Measurements from ENCODE around the gene ARHGAP4.
A peak's percentile ranks its signal among the peaks of the same experiment; 100 is the strongest.

ARHGAP4 gene

GRCh38 chrX:153909024-153909979 is 16.8 kb downstream of the ARHGAP4 start:
- Histone ChIP-seq H3K27ac (replicated peaks) (no peak overlapping the region), H3K4me3 (replicated peaks; ENCODE audit: insufficient read depth, low read length) (no peak overlapping the region), H3K27me3 (ENCODE audit: insufficient read depth, poor library complexity, severe bottlenecking) (no peaks in the 10 kb centered on the region)
- peak in 1 of 2 experiments; percentile 5 for DNase-seq (ENCODE audit: low read depth in 1 of 2, low spot score in 1 of 2)
- TF ChIP-seq, protein P1, sequence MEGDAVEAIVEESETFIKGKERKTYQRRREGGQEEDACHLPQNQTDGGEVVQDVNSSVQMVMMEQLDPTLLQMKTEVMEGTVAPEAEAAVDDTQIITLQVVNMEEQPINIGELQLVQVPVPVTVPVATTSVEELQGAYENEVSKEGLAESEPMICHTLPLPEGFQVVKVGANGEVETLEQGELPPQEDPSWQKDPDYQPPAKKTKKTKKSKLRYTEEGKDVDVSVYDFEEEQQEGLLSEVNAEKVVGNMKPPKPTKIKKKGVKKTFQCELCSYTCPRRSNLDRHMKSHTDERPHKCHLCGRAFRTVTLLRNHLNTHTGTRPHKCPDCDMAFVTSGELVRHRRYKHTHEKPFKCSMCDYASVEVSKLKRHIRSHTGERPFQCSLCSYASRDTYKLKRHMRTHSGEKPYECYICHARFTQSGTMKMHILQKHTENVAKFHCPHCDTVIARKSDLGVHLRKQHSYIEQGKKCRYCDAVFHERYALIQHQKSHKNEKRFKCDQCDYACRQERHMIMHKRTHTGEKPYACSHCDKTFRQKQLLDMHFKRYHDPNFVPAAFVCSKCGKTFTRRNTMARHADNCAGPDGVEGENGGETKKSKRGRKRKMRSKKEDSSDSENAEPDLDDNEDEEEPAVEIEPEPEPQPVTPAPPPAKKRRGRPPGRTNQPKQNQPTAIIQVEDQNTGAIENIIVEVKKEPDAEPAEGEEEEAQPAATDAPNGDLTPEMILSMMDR (IDR thresholded peaks at IDR 0.05; ENCODE audit: insufficient read depth, low read length) = no peak
- TF ChIP-seq, protein P2, sequence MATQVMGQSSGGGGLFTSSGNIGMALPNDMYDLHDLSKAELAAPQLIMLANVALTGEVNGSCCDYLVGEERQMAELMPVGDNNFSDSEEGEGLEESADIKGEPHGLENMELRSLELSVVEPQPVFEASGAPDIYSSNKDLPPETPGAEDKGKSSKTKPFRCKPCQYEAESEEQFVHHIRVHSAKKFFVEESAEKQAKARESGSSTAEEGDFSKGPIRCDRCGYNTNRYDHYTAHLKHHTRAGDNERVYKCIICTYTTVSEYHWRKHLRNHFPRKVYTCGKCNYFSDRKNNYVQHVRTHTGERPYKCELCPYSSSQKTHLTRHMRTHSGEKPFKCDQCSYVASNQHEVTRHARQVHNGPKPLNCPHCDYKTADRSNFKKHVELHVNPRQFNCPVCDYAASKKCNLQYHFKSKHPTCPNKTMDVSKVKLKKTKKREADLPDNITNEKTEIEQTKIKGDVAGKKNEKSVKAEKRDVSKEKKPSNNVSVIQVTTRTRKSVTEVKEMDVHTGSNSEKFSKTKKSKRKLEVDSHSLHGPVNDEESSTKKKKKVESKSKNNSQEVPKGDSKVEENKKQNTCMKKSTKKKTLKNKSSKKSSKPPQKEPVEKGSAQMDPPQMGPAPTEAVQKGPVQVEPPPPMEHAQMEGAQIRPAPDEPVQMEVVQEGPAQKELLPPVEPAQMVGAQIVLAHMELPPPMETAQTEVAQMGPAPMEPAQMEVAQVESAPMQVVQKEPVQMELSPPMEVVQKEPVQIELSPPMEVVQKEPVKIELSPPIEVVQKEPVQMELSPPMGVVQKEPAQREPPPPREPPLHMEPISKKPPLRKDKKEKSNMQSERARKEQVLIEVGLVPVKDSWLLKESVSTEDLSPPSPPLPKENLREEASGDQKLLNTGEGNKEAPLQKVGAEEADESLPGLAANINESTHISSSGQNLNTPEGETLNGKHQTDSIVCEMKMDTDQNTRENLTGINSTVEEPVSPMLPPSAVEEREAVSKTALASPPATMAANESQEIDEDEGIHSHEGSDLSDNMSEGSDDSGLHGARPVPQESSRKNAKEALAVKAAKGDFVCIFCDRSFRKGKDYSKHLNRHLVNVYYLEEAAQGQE (IDR thresholded peaks at IDR 0.05; ENCODE audit: insufficient replicate concordance, low read depth) = no peak
- TF ChIP-seq SPI1 (IDR thresholded peaks at IDR 0.05; ENCODE audit: borderline replicate concordance, low read depth) = no peak
- TF ChIP-seq GABPA (IDR thresholded peaks at IDR 0.05; ENCODE audit: low read depth) = no peak
- TF ChIP-seq POLR2AphosphoS5 (IDR thresholded peaks at IDR 0.05; ENCODE audit: low read depth) = no peak

DNA sequence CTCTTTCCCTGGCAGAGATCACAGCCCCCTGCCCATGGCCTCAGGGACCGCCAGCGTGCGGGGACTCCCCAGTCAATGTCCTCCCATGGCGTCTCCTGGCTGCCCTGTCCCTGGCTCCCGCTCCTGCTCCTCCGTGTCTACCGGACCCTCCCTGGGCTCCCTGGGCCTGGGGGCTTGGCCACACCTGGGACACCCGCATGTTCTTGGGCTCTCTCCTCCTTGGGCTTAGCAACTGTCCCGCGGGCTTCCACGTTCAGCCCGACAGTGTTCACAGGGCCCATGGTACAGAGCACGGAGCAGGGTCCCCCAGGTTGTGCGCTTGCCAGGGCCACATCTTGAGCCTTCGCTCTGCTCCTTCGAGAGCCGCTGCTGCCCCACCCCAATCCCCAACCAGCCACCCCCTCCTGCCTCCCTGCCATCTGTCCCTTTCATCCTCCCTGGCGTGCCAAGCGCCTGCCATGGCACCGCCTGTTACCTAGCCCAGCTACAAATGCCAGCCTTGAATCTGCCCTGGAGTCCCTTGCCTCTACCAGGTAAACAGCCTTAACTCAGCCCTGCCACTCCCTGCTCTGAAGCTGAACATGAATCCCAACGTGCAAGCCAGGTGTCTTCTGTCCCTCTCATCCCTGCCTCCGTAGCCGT is 17.7 kb downstream of the ARHGAP4 start:
- H3K27me3 ChIP-seq (ENCODE audit: insufficient read depth, poor library complexity, severe bottlenecking) = no peaks in the 10 kb centered on the region
- H3K4me3 ChIP-seq (replicated peaks; ENCODE audit: insufficient read depth, low read length) = no peak overlapping the region
- TF ChIP-seq SPI1 (IDR thresholded peaks at IDR 0.05; ENCODE audit: borderline replicate concordance, low read depth) (no peak), POLR2AphosphoS5 (IDR thresholded peaks at IDR 0.05; ENCODE audit: low read depth) (no peak), GABPA (IDR thresholded peaks at IDR 0.05; ENCODE audit: low read depth) (no peak)
- TF ChIP-seq, protein P1 (IDR thresholded peaks at IDR 0.05; ENCODE audit: insufficient read depth, low read length) = no peak
- TF ChIP-seq, protein P2 (IDR thresholded peaks at IDR 0.05; ENCODE audit: insufficient replicate concordance, low read depth) = no peak
- no peak overlapping the region for H3K27ac ChIP-seq (replicated peaks)
- DNase-seq (ENCODE audit: low read depth in 1 of 2, low spot score in 1 of 2) = no peak

- TF ChIP-seq, protein P1 (IDR thresholded peaks at IDR 0.05; ENCODE audit: insufficient read depth, low read length) = no peak
- TF ChIP-seq, protein P2 (IDR thresholded peaks at IDR 0.05; ENCODE audit: insufficient replicate concordance, low read depth) = no peak
- TF ChIP-seq SPI1 (IDR thresholded peaks at IDR 0.05; ENCODE audit: borderline replicate concordance, low read depth) (no peak), GABPA (IDR thresholded peaks at IDR 0.05; ENCODE audit: low read depth) (no peak), POLR2AphosphoS5 (IDR thresholded peaks at IDR 0.05; ENCODE audit: low read depth) (no peak)
- no peaks in the 10 kb centered on the region for H3K27me3 ChIP-seq (ENCODE audit: insufficient read depth, poor library complexity, severe bottlenecking)
- no peak overlapping the region for H3K27ac ChIP-seq (replicated peaks)
- no peak overlapping the region for H3K4me3 ChIP-seq (replicated peaks; ENCODE audit: insufficient read depth, low read length)
- no peak for DNase-seq (ENCODE audit: low read depth in 1 of 2, low spot score in 1 of 2)
Measured at GRCh38 chrX:153907456-153907855, 18.6 kb downstream of the ARHGAP4 start.
